Fibroblast of villous mesenchyme (primary cell): ENCODE measurements around the gene MUTYH. TPM values are rescaled to one million over a fixed set of nuclear protein-coding genes. Genes with fewer than 3 reads are reported as not detected.

Experiments used
- DNase-seq: peaks from one replicate; pipeline ENCODE4 v3.0.0-alpha.2; 2010; ENCODE audit warnings: low read depth
- H3K4me3 ChIP-seq: 2 replicates; pipeline ENCODE4 v1.5.1; 2011; ENCODE audit warnings: low read depth, mild to moderate bottlenecking, low read length
- CTCF ChIP-seq: IDR thresholded peaks from 2 replicates; pipeline ENCODE4 v1.5.1; 2012; ENCODE audit warnings: low read depth, mild to moderate bottlenecking, low read length; ENCODE audit not compliant: insufficient read depth
- total RNA-seq: library from RNA; depleted of rRNA; stranded (reverse); fragments of >200 nt; gene quantifications from 2 replicates; pipeline ENCODE4 v1.2.3, GENCODE V29; 2012

The MUTYH gene
- total RNA-seq, 1 donor: 15.1 TPM

GRCh38 chr1:45325851-45326506 is 14.3 kb downstream of the MUTYH start:
- DNase-seq: no peak
- no peak for TF ChIP-seq CTCF
- peak overlapping the region; percentile 60 for H3K4me3 ChIP-seq

GRCh38 chr1:45322486-45323040 is 17.7 kb downstream of the MUTYH start:
- H3K4me3 ChIP-seq: no peak overlapping the region
- DNase-seq: no peak
- TF ChIP-seq CTCF: no peak

GRCh38 chr1:45321444-45321843 is 18.8 kb downstream of the MUTYH start:
- TF ChIP-seq CTCF: no peak
- no peak for DNase-seq
- no peak overlapping the region for H3K4me3 ChIP-seq

- no peak overlapping the region for H3K4me3 ChIP-seq
- no peak for TF ChIP-seq CTCF
- no peak for DNase-seq
Measured at GRCh38 chr1:45319761-45320160, 20.5 kb downstream of the MUTYH start.

- no peak overlapping the region for H3K4me3 ChIP-seq
- DNase-seq: no peak
- TF ChIP-seq CTCF: no peak
Measured at GRCh38 chr1:45317166-45317565, 23.1 kb downstream of the MUTYH start.

GRCh38 chr1:45314266-45314665 is 26.0 kb downstream of the MUTYH start:
- no peak for TF ChIP-seq CTCF
- no peak for DNase-seq
- H3K4me3 ChIP-seq: no peak overlapping the region

- TF ChIP-seq CTCF: no peak
- no peak for DNase-seq
- H3K4me3 ChIP-seq: no peak overlapping the region
Measured at GRCh38 chr1:45306905-45307304, 33.3 kb downstream of the MUTYH start.
